Measurements from ENCODE around the gene NPM1.

DNA sequence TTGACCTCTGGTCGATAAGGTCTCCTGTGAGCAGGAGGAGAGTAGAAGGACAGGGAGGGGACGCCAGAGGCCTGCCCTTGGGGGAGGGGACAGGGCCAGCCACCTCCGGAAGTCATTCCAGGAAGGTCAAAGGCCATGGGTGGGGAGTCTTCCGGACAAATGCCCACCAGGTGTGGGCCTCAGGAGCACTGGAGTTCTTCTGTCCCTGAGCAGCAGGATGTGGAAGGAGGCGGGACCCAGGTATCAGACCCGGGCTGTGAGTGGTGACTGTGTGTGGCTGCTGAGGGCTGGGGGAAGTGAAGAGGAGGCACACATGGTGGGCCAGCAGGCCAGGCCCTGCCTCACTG is 45.7 kb downstream of the NPM1 start:
- no peak for TF ChIP-seq POLR2A (IDR thresholded peaks at IDR 0.05)
- TF ChIP-seq, protein P1, sequence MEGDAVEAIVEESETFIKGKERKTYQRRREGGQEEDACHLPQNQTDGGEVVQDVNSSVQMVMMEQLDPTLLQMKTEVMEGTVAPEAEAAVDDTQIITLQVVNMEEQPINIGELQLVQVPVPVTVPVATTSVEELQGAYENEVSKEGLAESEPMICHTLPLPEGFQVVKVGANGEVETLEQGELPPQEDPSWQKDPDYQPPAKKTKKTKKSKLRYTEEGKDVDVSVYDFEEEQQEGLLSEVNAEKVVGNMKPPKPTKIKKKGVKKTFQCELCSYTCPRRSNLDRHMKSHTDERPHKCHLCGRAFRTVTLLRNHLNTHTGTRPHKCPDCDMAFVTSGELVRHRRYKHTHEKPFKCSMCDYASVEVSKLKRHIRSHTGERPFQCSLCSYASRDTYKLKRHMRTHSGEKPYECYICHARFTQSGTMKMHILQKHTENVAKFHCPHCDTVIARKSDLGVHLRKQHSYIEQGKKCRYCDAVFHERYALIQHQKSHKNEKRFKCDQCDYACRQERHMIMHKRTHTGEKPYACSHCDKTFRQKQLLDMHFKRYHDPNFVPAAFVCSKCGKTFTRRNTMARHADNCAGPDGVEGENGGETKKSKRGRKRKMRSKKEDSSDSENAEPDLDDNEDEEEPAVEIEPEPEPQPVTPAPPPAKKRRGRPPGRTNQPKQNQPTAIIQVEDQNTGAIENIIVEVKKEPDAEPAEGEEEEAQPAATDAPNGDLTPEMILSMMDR (IDR thresholded peaks at IDR 0.05) = no peak
